ENCODE results near the gene SNORC.
A peak's percentile ranks its signal among the peaks of the same experiment; 100 is the strongest.
"Not testable (repeated sequence)": the region's sequence is repeated elsewhere in the genome, so short reads cannot be mapped to it uniquely, and the experiment has no call there.

The SNORC gene

GRCh38 chr2:232897598-232898408 is 27.7 kb downstream of the SNORC start:
- DNase-seq = peak; percentile 17

- DNase-seq = no peak
Observed at GRCh38 chr2:232898592-232899543, 28.8 kb downstream of the SNORC start.

GRCh38 chr2:232900811-232901735 is 31.0 kb downstream of the SNORC start:
- DNase-seq = no peak

- DNase-seq = no peak
Observed at GRCh38 chr2:232901736-232902578, 31.9 kb downstream of the SNORC start.

GRCh38 chr2:232903989-232904388 is 33.9 kb downstream of the SNORC start:
- DNase-seq = no peak

GRCh38 chr2:232906867-232907717 is 37.0 kb downstream of the SNORC start:
- not testable (repeated sequence) for DNase-seq

GRCh38 chr2:232907718-232908085 is 37.6 kb downstream of the SNORC start:
- DNase-seq = not testable (repeated sequence)

GRCh38 chr2:232908695-232909094 is 38.6 kb downstream of the SNORC start:
- DNase-seq = no peak

- no peak for DNase-seq
Observed at GRCh38 chr2:232910376-232910775, 40.3 kb downstream of the SNORC start.

GRCh38 chr2:232911712-232912277 is 41.7 kb downstream of the SNORC start:
- DNase-seq = no peak

- DNase-seq = no peak
Observed at GRCh38 chr2:232913903-232914302, 43.8 kb downstream of the SNORC start.

GRCh38 chr2:232919141-232919540 is 49.1 kb downstream of the SNORC start:
- no peak for DNase-seq

GRCh38 chr2:232920055-232920454 is 50.0 kb downstream of the SNORC start:
- DNase-seq = no peak

- no peak for DNase-seq
Observed at GRCh38 chr2:232920760-232921159, 50.7 kb downstream of the SNORC start.

- DNase-seq = no peak
Observed at GRCh38 chr2:232924433-232924832, 54.4 kb downstream of the SNORC start.

GRCh38 chr2:232925153-232925820 is 55.2 kb downstream of the SNORC start:
- no peak for DNase-seq

- no peak for DNase-seq
Observed at GRCh38 chr2:232925821-232926156, 55.7 kb downstream of the SNORC start.

GRCh38 chr2:232926431-232926939 is 56.4 kb downstream of the SNORC start:
- no peak for DNase-seq

GRCh38 chr2:232927032-232927792 is 57.1 kb downstream of the SNORC start:
- DNase-seq = no peak

Data from stimulated activated naive CD4-positive, alpha-beta T cell treated with Interleukin-2 at 50 U/mL for 16 hours (primary cell).